Keratinocyte (primary cell): Measurements from ENCODE around the gene RNF157.

Source experiments
- EZH2 ChIP-seq: IDR thresholded peaks from one replicate; pipeline ENCODE4 v1.6.1; 2012; ENCODE audit warnings: inconsistent platforms, mild to moderate bottlenecking, low read length, moderate library complexity
- TF ChIP-seq, protein P1 (sequence below), 3 experiments: IDR thresholded peaks in 1 of 3; conservative IDR thresholded peaks in 1 of 3; optimal IDR thresholded peaks in 1 of 3; 2 replicates in 2 of 3; 3 replicates in 1 of 3; pipeline versions ENCODE3 to v1.5.1; 2011; ENCODE audit warnings: low read length in 3 of 3, mild to moderate bottlenecking in 3 of 3, moderate library complexity in 2 of 3, control low read depth in 1 of 3, inconsistent platforms in 1 of 3; ENCODE audit not compliant: insufficient read depth in 2 of 3; ENCODE audit errors: extremely low read depth in 1 of 3

DNA sequence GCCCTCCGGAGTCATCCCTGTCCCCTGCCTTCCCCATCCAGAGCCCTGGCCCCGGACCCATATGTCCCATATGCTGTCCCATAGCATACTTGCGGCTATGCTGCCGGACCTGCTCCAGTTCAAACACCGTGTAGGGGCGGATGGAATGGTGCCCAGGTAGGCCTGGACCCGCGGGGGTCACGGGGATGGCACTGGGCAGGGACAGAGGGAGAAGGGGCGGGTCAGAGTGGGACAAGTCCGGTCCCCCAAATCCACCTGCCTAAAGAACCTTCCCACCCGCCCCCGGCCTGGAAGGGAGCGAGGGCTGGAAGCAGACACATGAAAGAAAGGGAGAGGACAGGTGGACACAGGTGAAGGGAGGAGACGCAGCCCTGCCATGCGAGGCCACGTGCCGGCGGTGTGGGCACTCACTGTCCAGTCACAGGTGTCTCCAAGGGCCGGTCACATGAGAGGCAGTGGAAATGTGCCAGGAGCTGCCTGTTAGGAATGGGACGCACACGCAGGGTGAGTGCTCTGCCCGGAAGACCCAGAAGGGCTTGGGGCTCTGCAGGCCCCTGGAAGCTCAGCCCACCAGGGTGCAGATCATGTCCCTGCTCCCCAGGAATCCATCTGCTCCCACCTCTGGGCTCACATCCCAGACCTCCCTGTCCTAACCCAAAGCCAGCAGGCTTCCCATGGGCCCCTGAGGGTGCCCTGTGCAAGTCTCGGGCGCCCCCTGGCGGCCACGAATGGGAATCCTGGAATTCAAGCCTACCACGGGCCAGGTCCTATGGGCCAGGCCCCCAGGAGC, 38.9 kb upstream of the RNF157 start:
- TF ChIP-seq, protein P1, sequence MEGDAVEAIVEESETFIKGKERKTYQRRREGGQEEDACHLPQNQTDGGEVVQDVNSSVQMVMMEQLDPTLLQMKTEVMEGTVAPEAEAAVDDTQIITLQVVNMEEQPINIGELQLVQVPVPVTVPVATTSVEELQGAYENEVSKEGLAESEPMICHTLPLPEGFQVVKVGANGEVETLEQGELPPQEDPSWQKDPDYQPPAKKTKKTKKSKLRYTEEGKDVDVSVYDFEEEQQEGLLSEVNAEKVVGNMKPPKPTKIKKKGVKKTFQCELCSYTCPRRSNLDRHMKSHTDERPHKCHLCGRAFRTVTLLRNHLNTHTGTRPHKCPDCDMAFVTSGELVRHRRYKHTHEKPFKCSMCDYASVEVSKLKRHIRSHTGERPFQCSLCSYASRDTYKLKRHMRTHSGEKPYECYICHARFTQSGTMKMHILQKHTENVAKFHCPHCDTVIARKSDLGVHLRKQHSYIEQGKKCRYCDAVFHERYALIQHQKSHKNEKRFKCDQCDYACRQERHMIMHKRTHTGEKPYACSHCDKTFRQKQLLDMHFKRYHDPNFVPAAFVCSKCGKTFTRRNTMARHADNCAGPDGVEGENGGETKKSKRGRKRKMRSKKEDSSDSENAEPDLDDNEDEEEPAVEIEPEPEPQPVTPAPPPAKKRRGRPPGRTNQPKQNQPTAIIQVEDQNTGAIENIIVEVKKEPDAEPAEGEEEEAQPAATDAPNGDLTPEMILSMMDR (optimal IDR thresholded peaks at IDR 0.05 in 1 of 3, IDR thresholded peaks at IDR 0.05 in 1 of 3, conservative IDR thresholded peaks at IDR 0.05 in 1 of 3; ENCODE audit: extremely low read depth in 1 of 3, insufficient read depth in 2 of 3, low read length in 3 of 3), result peak; percentile 82 to 93 (median 91)
- no peak for TF ChIP-seq EZH2
